Measurements from ENCODE around the gene TSPAN7.
A peak's percentile ranks its signal among the peaks of the same experiment; 100 is the strongest.

The TSPAN7 gene

GRCh38 chrX:38563030-38563429 lies 1.7 kb downstream of the TSPAN7 start:
- TF ChIP-seq GATA1 (IDR thresholded peaks at IDR 0.05; ENCODE audit: low read depth, low read length) (no peak), POLR2A (IDR thresholded peaks at IDR 0.05; ENCODE audit: low read length) (no peak)
- no peak for DNase-seq

- no peak for DNase-seq
- TF ChIP-seq GATA1 (IDR thresholded peaks at IDR 0.05; ENCODE audit: low read depth, low read length), result no peak
- no peak for TF ChIP-seq POLR2A (IDR thresholded peaks at IDR 0.05; ENCODE audit: low read length)
Observed at GRCh38 chrX:38570396-38570795, 9.1 kb downstream of the TSPAN7 start.

- TF ChIP-seq GATA1 (IDR thresholded peaks at IDR 0.05; ENCODE audit: low read depth, low read length), result no peak
- DNase-seq, result no peak
Observed at GRCh38 chrX:38571058-38571457, 9.7 kb downstream of the TSPAN7 start.

- no peak for DNase-seq
- no peak for TF ChIP-seq POLR2A (IDR thresholded peaks at IDR 0.05; ENCODE audit: low read length)
- no peak for TF ChIP-seq GATA1 (IDR thresholded peaks at IDR 0.05; ENCODE audit: low read depth, low read length)
Observed at GRCh38 chrX:38574858-38575257, 13.5 kb downstream of the TSPAN7 start.

GRCh38 chrX:38575888-38576287 lies 14.5 kb downstream of the TSPAN7 start:
- no peak for DNase-seq
- TF ChIP-seq GATA1 (IDR thresholded peaks at IDR 0.05; ENCODE audit: low read depth, low read length) (no peak), POLR2A (IDR thresholded peaks at IDR 0.05; ENCODE audit: low read length) (no peak)

GRCh38 chrX:38577738-38578137 lies 16.4 kb downstream of the TSPAN7 start:
- TF ChIP-seq POLR2A (IDR thresholded peaks at IDR 0.05; ENCODE audit: low read length) (no peak), GATA1 (IDR thresholded peaks at IDR 0.05; ENCODE audit: low read depth, low read length) (no peak)
- no peak for DNase-seq

- no peak for DNase-seq
- TF ChIP-seq POLR2A (IDR thresholded peaks at IDR 0.05; ENCODE audit: low read length) (no peak), GATA1 (IDR thresholded peaks at IDR 0.05; ENCODE audit: low read depth, low read length) (no peak)
Observed at GRCh38 chrX:38578167-38578566, 16.8 kb downstream of the TSPAN7 start.

GRCh38 chrX:38583181-38583580 lies 21.8 kb downstream of the TSPAN7 start:
- no peak for DNase-seq
- no peak for TF ChIP-seq GATA1 (IDR thresholded peaks at IDR 0.05; ENCODE audit: low read depth, low read length)
- no peak for TF ChIP-seq POLR2A (IDR thresholded peaks at IDR 0.05; ENCODE audit: low read length)

- TF ChIP-seq GATA1 (IDR thresholded peaks at IDR 0.05; ENCODE audit: low read depth, low read length) (no peak), POLR2A (IDR thresholded peaks at IDR 0.05; ENCODE audit: low read length) (no peak)
- DNase-seq, result no peak
Observed at GRCh38 chrX:38594434-38594833, 33.1 kb downstream of the TSPAN7 start.

- TF ChIP-seq POLR2A (IDR thresholded peaks at IDR 0.05; ENCODE audit: low read length), result no peak
- no peak for TF ChIP-seq GATA1 (IDR thresholded peaks at IDR 0.05; ENCODE audit: low read depth, low read length)
- DNase-seq, result peak; percentile 22 to 74
Observed at GRCh38 chrX:38595801-38596200, 34.5 kb downstream of the TSPAN7 start.

- TF ChIP-seq GATA1 (IDR thresholded peaks at IDR 0.05; ENCODE audit: low read depth, low read length) (no peak), POLR2A (IDR thresholded peaks at IDR 0.05; ENCODE audit: low read length) (no peak)
Observed at GRCh38 chrX:38596939-38597338, 35.6 kb downstream of the TSPAN7 start.

GRCh38 chrX:38599796-38600755 lies 38.7 kb downstream of the TSPAN7 start:
- peak; percentile 23 to 69 for DNase-seq
- TF ChIP-seq POLR2A (IDR thresholded peaks at IDR 0.05; ENCODE audit: low read length), result no peak
- no peak for TF ChIP-seq GATA1 (IDR thresholded peaks at IDR 0.05; ENCODE audit: low read depth, low read length)

More at GRCh38 chrX:38596939-38597338, 35.6 kb downstream of the TSPAN7 start:
- DNase-seq, result no peak

GRCh38 chrX:38601866-38602265 lies 40.5 kb downstream of the TSPAN7 start:
- no peak for DNase-seq
- no peak for TF ChIP-seq POLR2A (IDR thresholded peaks at IDR 0.05; ENCODE audit: low read length)
- TF ChIP-seq GATA1 (IDR thresholded peaks at IDR 0.05; ENCODE audit: low read depth, low read length), result no peak

- no peak for DNase-seq
- TF ChIP-seq GATA1 (IDR thresholded peaks at IDR 0.05; ENCODE audit: low read depth, low read length) (no peak), POLR2A (IDR thresholded peaks at IDR 0.05; ENCODE audit: low read length) (no peak)
Observed at GRCh38 chrX:38606821-38607220, 45.5 kb downstream of the TSPAN7 start.

- no peak for DNase-seq
- TF ChIP-seq GATA1 (IDR thresholded peaks at IDR 0.05; ENCODE audit: low read depth, low read length) (no peak), POLR2A (IDR thresholded peaks at IDR 0.05; ENCODE audit: low read length) (no peak)
Observed at GRCh38 chrX:38607976-38608375, 46.6 kb downstream of the TSPAN7 start.
